ENCODE measurements around the gene EED. TPM values are rescaled to one million over a fixed set of nuclear protein-coding genes. Genes with fewer than 3 reads are reported as not detected.

The EED gene, protein sequence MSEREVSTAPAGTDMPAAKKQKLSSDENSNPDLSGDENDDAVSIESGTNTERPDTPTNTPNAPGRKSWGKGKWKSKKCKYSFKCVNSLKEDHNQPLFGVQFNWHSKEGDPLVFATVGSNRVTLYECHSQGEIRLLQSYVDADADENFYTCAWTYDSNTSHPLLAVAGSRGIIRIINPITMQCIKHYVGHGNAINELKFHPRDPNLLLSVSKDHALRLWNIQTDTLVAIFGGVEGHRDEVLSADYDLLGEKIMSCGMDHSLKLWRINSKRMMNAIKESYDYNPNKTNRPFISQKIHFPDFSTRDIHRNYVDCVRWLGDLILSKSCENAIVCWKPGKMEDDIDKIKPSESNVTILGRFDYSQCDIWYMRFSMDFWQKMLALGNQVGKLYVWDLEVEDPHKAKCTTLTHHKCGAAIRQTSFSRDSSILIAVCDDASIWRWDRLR
- 29.7 TPM for total RNA-seq

GRCh38 chr11:86244522-86245368 is at the start of gene EED:
TSS of gene EED (plus strand) at chr11:86244753. CDS start at chr11:86245230, 477 bp downstream.
- Histone ChIP-seq H3K9me3 (no peaks in the 10 kb centered on the region), H3K27ac (peak within 1 kb of the TSS; percentile 98), H3K4me1 (peaks cover 48% of the 10 kb centered on the region), H3K36me3 (peaks cover 0 to 3% of the 10 kb centered on the region in 2 donors), H3K4me3 (peak within 1 kb of the TSS; percentile 59 to 90), H3K27me3 (no peaks in the 10 kb centered on the region)
- DNase-seq (ENCODE audit: extremely low spot score in 2 of 2): peak in 1 of 2 donors; percentile 96
- intact Hi-C loops (cut with DNase I): no loop called here
- TF ChIP-seq, protein P1, sequence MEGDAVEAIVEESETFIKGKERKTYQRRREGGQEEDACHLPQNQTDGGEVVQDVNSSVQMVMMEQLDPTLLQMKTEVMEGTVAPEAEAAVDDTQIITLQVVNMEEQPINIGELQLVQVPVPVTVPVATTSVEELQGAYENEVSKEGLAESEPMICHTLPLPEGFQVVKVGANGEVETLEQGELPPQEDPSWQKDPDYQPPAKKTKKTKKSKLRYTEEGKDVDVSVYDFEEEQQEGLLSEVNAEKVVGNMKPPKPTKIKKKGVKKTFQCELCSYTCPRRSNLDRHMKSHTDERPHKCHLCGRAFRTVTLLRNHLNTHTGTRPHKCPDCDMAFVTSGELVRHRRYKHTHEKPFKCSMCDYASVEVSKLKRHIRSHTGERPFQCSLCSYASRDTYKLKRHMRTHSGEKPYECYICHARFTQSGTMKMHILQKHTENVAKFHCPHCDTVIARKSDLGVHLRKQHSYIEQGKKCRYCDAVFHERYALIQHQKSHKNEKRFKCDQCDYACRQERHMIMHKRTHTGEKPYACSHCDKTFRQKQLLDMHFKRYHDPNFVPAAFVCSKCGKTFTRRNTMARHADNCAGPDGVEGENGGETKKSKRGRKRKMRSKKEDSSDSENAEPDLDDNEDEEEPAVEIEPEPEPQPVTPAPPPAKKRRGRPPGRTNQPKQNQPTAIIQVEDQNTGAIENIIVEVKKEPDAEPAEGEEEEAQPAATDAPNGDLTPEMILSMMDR (IDR thresholded peaks at IDR 0.05): no peak
- peak in 1 of 2 donors; percentile 60 for TF ChIP-seq POLR2A (IDR thresholded peaks at IDR 0.05)
- peak; percentile 86 to 88 for TF ChIP-seq POLR2AphosphoS5 (IDR thresholded peaks at IDR 0.05; ENCODE audit: insufficient read depth in 1 of 2, low read depth in 1 of 2)

DNA sequence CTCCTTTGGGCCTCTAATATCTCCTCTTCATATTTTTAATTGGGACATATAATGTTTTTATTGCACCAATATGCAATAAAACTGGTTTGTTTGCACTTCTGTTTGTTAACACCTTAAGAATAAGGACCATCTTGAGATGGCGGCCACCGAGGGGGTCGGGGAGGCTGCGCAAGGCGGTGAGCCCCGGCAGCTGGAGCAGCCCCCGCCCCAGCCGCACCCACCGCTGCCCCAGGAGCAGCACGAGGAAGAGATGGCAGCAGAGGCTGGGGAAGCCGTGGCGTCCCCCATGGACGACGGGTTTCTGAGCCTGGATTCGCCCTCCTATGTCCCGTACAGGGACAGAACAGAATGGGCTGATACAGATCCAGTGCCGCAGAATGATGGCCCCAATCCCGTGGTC is 49.6 kb upstream of the EED start:
- Histone ChIP-seq H3K27ac (no peak overlapping the region), H3K4me1 (peaks cover 17% of the 10 kb centered on the region), H3K9me3 (no peaks in the 10 kb centered on the region), H3K27me3 (no peaks in the 10 kb centered on the region), H3K4me3 (no peak overlapping the region), H3K36me3 (no peaks in the 10 kb centered on the region)
- DNase-seq (ENCODE audit: extremely low spot score in 2 of 2): no peak
- TF ChIP-seq, protein P1 (IDR thresholded peaks at IDR 0.05): no peak
- no peak for TF ChIP-seq POLR2A (IDR thresholded peaks at IDR 0.05)
- TF ChIP-seq POLR2AphosphoS5 (IDR thresholded peaks at IDR 0.05; ENCODE audit: insufficient read depth in 1 of 2, low read depth in 1 of 2): no peak
- intact Hi-C loops (cut with DNase I): loop anchor here (10.0 kb wide), 1 partner anchor 150 kb away; no protein-coding TSS in a partner anchor

- Histone ChIP-seq H3K27ac (no peak overlapping the region), H3K4me3 (no peak overlapping the region), H3K9me3 (no peaks in the 10 kb centered on the region), H3K4me1 (peaks cover 17% of the 10 kb centered on the region), H3K27me3 (no peaks in the 10 kb centered on the region), H3K36me3 (no peaks in the 10 kb centered on the region)
- TF ChIP-seq, protein P1 (IDR thresholded peaks at IDR 0.05): no peak
- TF ChIP-seq POLR2A (IDR thresholded peaks at IDR 0.05) (no peak), POLR2AphosphoS5 (IDR thresholded peaks at IDR 0.05; ENCODE audit: insufficient read depth in 1 of 2, low read depth in 1 of 2) (no peak)
- intact Hi-C loops (cut with DNase I): loop anchor here (10.0 kb wide), 1 partner anchor 151 kb away; no protein-coding TSS in a partner anchor
- DNase-seq (ENCODE audit: extremely low spot score in 2 of 2): no peak
Observed at GRCh38 chr11:86196085-86196696, 48.4 kb upstream of the EED start.

GRCh38 chr11:86196913-86197312 is 47.6 kb upstream of the EED start:
- no peak overlapping the region for H3K4me3 ChIP-seq
- no peaks in the 10 kb centered on the region for H3K36me3 ChIP-seq
- no peak for DNase-seq (ENCODE audit: extremely low spot score in 2 of 2)
- no peak overlapping the region for H3K27ac ChIP-seq
- TF ChIP-seq POLR2AphosphoS5 (IDR thresholded peaks at IDR 0.05; ENCODE audit: insufficient read depth in 1 of 2, low read depth in 1 of 2) (no peak), POLR2A (IDR thresholded peaks at IDR 0.05) (no peak)
- TF ChIP-seq, protein P1 (IDR thresholded peaks at IDR 0.05): no peak
- H3K9me3 ChIP-seq: no peaks in the 10 kb centered on the region
- peaks cover 17% of the 10 kb centered on the region for H3K4me1 ChIP-seq
- intact Hi-C loops (cut with DNase I): loop anchor here (10.0 kb wide), 1 partner anchor 152 kb away; no protein-coding TSS in a partner anchor
- no peaks in the 10 kb centered on the region for H3K27me3 ChIP-seq

All from vagina (tissue), 2 donors.